GM21825 (cell line): ENCODE data around the gene SELENOH.

ENCODE experiments used
- ATAC-seq: cut with Tn5 transposase; IDR thresholded peaks from one replicate; pipeline ENCODE4 v1.9.1; 2021; ENCODE audit warnings: mild to moderate bottlenecking, moderate library complexity; ENCODE audit not compliant: unreplicated experiment

SELENOH gene

GRCh38 chr11:57745206-57745605 lies 3.9 kb downstream of the SELENOH start:
- no peak for ATAC-seq

- no peak for ATAC-seq
These were observed 5.6 kb downstream of the SELENOH start for GRCh38 chr11:57746920-57747319.

- no peak for ATAC-seq
These were observed 9.9 kb downstream of the SELENOH start for GRCh38 chr11:57751176-57751575.

GRCh38 chr11:57751676-57752253 lies 10.5 kb downstream of the SELENOH start, which contains the start of gene BTBD18:
Gene BTBD18, minus strand, starts transcription at chr11:57751819. Its CDS starts 631 bp downstream, at chr11:57751188.
- ATAC-seq, result no peak

- no peak for ATAC-seq
These were observed 11.7 kb downstream of the SELENOH start for GRCh38 chr11:57752954-57753353.

GRCh38 chr11:57758174-57758573 lies 16.9 kb downstream of the SELENOH start:
- ATAC-seq, result no peak

GRCh38 chr11:57761301-57762234 lies 20.3 kb downstream of the SELENOH start, which contains the start of gene CTNND1:
Gene CTNND1, plus strand, starts transcription at chr11:57761802. Its CDS starts 29,677 bp downstream, at chr11:57791479.
- ATAC-seq, result peak; percentile 95

GRCh38 chr11:57762235-57762861 lies 21.1 kb downstream of the SELENOH start:
- no peak for ATAC-seq

GRCh38 chr11:57763568-57763967 lies 22.3 kb downstream of the SELENOH start:
- ATAC-seq, result no peak

- no peak for ATAC-seq
These were observed 22.7 kb downstream of the SELENOH start for GRCh38 chr11:57764021-57764420.

- no peak for ATAC-seq
These were observed 23.3 kb downstream of the SELENOH start for GRCh38 chr11:57764566-57764965.

GRCh38 chr11:57764972-57765371 lies 23.7 kb downstream of the SELENOH start:
- ATAC-seq, result no peak

GRCh38 chr11:57770793-57771192 lies 29.5 kb downstream of the SELENOH start:
- no peak for ATAC-seq

- ATAC-seq, result no peak
These were observed 30.1 kb downstream of the SELENOH start for GRCh38 chr11:57771365-57771764.

- ATAC-seq, result no peak
These were observed 31.3 kb downstream of the SELENOH start for GRCh38 chr11:57772562-57772961.

- no peak for ATAC-seq
These were observed 31.8 kb downstream of the SELENOH start for GRCh38 chr11:57773026-57773598.

GRCh38 chr11:57775491-57775890 lies 34.2 kb downstream of the SELENOH start:
- ATAC-seq, result no peak

GRCh38 chr11:57776031-57776521 lies 34.8 kb downstream of the SELENOH start:
- no peak for ATAC-seq

GRCh38 chr11:57776577-57777210 lies 35.4 kb downstream of the SELENOH start:
- ATAC-seq, result no peak

GRCh38 chr11:57777969-57778317 lies 36.7 kb downstream of the SELENOH start:
- no peak for ATAC-seq
